Activated naive CD4-positive, alpha-beta T cell treated with anti-CD3 and anti-CD28 coated beads for 36 hours (primary cell): ENCODE data around the gene FAM117B. TPM values are rescaled to one million over a fixed set of nuclear protein-coding genes. Genes with fewer than 3 reads are reported as not detected.

Source experiments
- CTCF ChIA-PET: fragments of 350-600 bp; sonication (Branson Sonifier 250); formaldehyde crosslinking; loops from one replicate; lab custom pipeline; 2021; ENCODE audit warnings: antibody characterized with exemption; lab: Charles Lee
- DNase-seq: peaks from one replicate; pipeline ENCODE4 v3.0.0-alpha.2; 2020
- H3K27ac Mint-ChIP-seq: one replicate; pipeline ENCODE4 v1.8.0; 2021; ENCODE audit warnings: mild to moderate bottlenecking, mixed read lengths
- H3K27me3 Mint-ChIP-seq: one replicate; pipeline ENCODE4 v1.8.0; 2021; ENCODE audit warnings: low read depth, mixed read lengths
- H3K36me3 Mint-ChIP-seq: one replicate; pipeline ENCODE4 v1.8.0; 2021; ENCODE audit warnings: low read depth, mixed read lengths
- H3K4me1 Mint-ChIP-seq: one replicate; pipeline ENCODE4 v1.8.0; 2021; ENCODE audit warnings: low read depth, mixed read lengths
- H3K4me3 Mint-ChIP-seq: one replicate; pipeline ENCODE4 v1.8.0; 2021; ENCODE audit warnings: mild to moderate bottlenecking, moderate library complexity, mixed read lengths
- H3K9me3 Mint-ChIP-seq: one replicate; pipeline ENCODE4 v1.8.0; 2021; ENCODE audit warnings: mixed read lengths
- intact Hi-C: fragments of 100-400 bp; cut with micrococcal nuclease; formaldehyde crosslinking; loops from one replicate; pipeline ENCODE4 v1.15.1; 2023
- total RNA-seq, 2 experiments: library from RNA; stranded (reverse); gene quantifications; one replicate each; pipeline ENCODE4 v1.2.3, GENCODE V29; 2021

The FAM117B gene
- total RNA-seq, 2 experiments from 2014 or later = 12.3 to 14.2 TPM

DNA sequence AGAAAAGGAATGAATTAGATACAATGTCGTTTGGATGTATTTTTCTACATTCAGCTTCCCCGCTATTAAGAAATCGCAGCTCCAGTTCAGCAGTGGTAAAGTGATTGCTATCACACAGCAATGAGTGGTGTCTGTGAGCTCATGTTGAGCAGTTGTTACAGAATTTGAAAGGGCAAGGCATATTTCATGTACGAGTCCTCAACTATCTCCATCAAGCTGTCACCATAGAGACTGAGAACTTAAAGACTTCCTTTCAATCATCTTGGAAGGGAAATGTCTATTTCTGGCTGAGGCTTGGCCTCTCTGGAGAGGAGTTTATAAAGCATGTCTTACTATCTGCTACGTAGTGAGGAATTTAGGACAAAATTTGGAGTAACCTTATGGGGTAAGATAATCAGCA, 24.4 kb upstream of the FAM117B start:
- DNase-seq = no peak
- Mint-ChIP-seq H3K4me3 (no peak overlapping the region), H3K27ac (no peak overlapping the region), H3K4me1 (peaks cover 14% of the 10 kb centered on the region), H3K9me3 (no peaks in the 10 kb centered on the region), H3K36me3 (no peaks in the 10 kb centered on the region), H3K27me3 (no peaks in the 10 kb centered on the region)
- intact Hi-C loops = no loop called here
- CTCF ChIA-PET = interaction anchor here (1.4 kb wide), 1 partner anchor 18 kb away, joined by 3 read pairs; no protein-coding TSS in a partner anchor

DNA sequence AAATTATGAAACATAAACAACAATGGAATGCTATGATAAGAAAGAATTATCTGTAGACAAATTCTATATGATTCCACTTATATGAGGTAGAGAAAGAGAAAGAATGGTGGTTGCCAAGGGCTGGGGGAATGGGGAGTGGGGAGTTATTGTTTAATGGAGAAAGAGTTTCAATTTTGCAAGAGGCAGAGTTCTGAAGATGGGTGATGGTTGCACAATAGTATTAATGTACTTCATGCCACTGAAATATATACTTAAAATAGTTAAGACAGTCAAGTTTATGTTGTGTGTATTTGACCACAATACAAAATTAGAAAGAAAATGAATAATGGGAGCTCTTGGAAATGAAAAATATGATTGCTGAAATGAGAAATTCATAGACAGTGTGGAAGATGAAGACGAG, 22.6 kb upstream of the FAM117B start:
- DNase-seq = no peak
- Mint-ChIP-seq H3K27me3 (no peaks in the 10 kb centered on the region), H3K4me1 (peaks cover 12% of the 10 kb centered on the region), H3K4me3 (no peak overlapping the region), H3K9me3 (no peaks in the 10 kb centered on the region), H3K27ac (no peak overlapping the region), H3K36me3 (no peaks in the 10 kb centered on the region)
- CTCF ChIA-PET = no interaction called here
- intact Hi-C loops = no loop called here

DNA sequence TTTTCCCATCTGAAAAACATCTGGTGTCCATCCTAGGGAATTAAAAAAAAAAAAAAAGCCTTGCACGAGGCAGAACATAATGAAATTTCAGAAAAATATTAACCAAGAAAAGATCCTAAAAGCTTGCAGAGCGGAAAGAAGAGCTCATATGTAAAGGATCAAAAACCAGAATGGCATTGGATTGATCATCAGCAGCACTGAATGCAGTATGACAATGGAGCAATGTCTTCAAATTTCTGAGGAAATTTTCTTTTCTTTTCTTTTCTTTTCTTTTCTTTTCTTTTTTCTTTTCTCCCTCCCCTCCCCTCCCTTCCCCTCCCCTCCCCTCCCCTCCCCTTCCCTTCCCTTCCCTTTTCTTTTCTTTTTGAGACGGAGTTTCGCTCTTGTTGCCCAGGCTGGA, 21.3 kb upstream of the FAM117B start:
- no peaks in the 10 kb centered on the region for H3K27me3 Mint-ChIP-seq
- CTCF ChIA-PET = no interaction called here
- H3K4me1 Mint-ChIP-seq = peaks cover 12% of the 10 kb centered on the region
- no peak for DNase-seq
- intact Hi-C loops = no loop called here
- no peaks in the 10 kb centered on the region for H3K9me3 Mint-ChIP-seq
- no peaks in the 10 kb centered on the region for H3K36me3 Mint-ChIP-seq
- H3K27ac Mint-ChIP-seq = no peak overlapping the region
- no peak overlapping the region for H3K4me3 Mint-ChIP-seq

DNA sequence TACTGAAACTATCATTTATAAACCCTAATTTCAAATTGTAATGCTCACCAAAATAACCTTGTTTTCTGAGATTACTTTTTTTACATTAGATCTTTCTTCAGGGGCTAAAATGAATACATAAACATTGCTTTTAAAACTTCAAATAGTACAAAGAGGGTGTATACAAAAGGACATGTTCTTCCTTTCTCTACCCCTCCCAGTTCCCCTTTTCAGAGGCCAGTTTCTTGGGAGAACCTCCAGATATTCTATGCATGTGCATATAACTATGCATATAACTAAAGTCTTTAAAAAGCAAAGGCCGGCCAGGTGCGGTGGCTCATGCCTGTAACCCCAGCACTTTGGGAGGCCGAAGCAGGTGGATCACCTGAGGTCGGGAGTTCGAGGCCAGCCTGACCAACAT, 10.6 kb upstream of the FAM117B start:
- DNase-seq = no peak
- H3K27ac Mint-ChIP-seq = no peak overlapping the region
- H3K4me3 Mint-ChIP-seq = no peak overlapping the region
- intact Hi-C loops = no loop called here
- CTCF ChIA-PET = no interaction called here
- H3K27me3 Mint-ChIP-seq = no peaks in the 10 kb centered on the region
- H3K36me3 Mint-ChIP-seq = no peaks in the 10 kb centered on the region
- no peaks in the 10 kb centered on the region for H3K9me3 Mint-ChIP-seq
- no peaks in the 10 kb centered on the region for H3K4me1 Mint-ChIP-seq

DNA sequence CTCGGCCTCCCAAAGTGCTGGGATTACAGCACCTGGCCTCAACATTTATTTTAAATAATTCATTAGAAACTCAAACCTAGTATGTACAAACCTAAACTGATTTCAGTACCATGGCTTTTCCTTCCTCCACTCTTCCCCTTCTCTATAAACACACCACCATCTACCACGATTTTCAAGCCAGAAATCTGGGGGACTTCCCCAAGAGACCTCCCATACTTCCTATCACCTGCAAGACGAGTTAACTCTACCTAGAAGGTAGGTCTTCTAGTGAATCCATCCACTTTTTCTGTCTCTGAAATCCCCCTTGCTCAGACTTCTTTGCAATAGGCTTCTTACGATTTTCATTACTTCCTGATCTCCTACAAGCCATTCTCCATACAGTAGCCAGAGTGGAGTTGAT, 7.7 kb upstream of the FAM117B start:
- CTCF ChIA-PET = interaction anchor here (1.1 to 1.7 kb wide), 2 partner anchors 9 to 108 kb away, joined by 3 to 4 read pairs; no protein-coding TSS in a partner anchor
- H3K27ac Mint-ChIP-seq = no peak overlapping the region

DNA sequence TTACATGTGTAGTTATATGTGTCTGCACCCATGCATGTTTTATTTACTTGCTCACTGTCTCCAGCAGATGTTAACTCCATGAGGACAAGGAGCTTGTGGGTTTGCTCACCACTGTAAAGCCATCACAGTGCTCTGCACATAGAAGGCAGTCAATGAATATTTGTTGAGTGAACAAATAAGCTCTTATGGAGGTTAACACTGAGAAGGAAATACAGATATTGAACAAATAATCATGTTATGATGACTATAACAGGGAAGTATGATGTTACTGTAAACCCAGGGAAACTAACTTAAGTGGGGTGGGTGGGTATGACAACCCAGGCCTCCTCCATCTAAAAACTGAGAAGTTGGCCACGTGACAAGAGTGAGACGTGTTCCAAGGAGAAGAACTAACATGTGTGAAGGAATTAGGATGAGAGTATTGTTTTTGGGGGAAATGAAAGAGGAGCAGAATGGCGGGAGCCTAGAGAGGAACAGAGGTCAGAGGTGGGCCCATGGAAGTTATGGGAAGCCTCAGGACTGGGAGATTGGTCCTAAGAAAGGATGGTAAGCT, 6.0 kb upstream of the FAM117B start:
- CTCF ChIA-PET = interaction anchor here (1.2 to 2.8 kb wide), 3 partner anchors 39 to 242 kb away, joined by 3 to 12 read pairs (median 4); no protein-coding TSS in a partner anchor
- H3K9me3 Mint-ChIP-seq = no peaks in the 10 kb centered on the region
- H3K27ac Mint-ChIP-seq = no peak overlapping the region
- H3K4me3 Mint-ChIP-seq = no peak overlapping the region
- H3K27me3 Mint-ChIP-seq = no peaks in the 10 kb centered on the region
- H3K36me3 Mint-ChIP-seq = no peaks in the 10 kb centered on the region
- H3K4me1 Mint-ChIP-seq = peaks cover 18% of the 10 kb centered on the region
- no peak for DNase-seq
- intact Hi-C loops = no loop called here

More for the DNA sequence above, 7.7 kb upstream of the FAM117B start:
- Mint-ChIP-seq H3K4me3 (no peak overlapping the region), H3K9me3 (no peaks in the 10 kb centered on the region), H3K36me3 (no peaks in the 10 kb centered on the region), H3K4me1 (peaks cover 9% of the 10 kb centered on the region), H3K27me3 (no peaks in the 10 kb centered on the region)
- intact Hi-C loops = no loop called here
- DNase-seq = no peak

DNA sequence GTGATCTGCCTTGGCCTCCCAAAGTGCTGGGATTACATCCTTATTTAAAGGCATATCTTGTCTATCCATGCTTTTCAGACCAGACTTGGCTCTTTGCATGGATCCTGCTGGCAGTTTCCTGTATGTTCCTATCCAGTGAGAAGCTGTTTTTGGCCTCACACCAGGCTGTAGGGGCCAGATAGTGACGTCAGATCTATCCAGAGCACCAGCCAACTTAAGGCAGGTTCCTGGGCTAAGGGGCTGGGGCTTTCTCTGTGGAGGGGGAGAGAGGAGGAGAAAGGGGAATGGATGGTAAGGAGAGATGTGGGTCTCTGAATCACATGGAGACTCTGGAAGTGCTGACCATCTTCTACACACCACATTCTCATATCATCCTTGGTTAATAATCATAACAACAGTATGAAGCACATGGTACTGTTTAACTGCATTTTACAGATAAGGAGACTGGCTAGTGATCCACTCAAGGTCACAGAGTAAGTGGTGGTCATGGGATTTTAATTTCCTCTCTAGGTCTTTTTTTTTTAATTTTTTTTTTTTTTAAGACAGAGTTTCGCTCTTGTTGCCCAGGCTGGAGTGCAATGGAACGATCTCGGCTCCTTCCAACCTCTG, 2.0 kb upstream of the FAM117B start:
- intact Hi-C loops = loop anchor here (5.0 to 10.0 kb wide), 2 partner anchors 255 to 1232 kb away; partner anchors contain the start of genes BMPR2 and CTLA4
- H3K27ac Mint-ChIP-seq = no peak overlapping the region
- no peak overlapping the region for H3K4me3 Mint-ChIP-seq
- DNase-seq = no peak
- CTCF ChIA-PET = interaction anchor here (1.0 to 1.6 kb wide), 2 partner anchors 12 to 84 kb away, joined by 3 to 6 read pairs; no protein-coding TSS in a partner anchor
- H3K4me1 Mint-ChIP-seq = peaks cover 32% of the 10 kb centered on the region
- no peaks in the 10 kb centered on the region for H3K9me3 Mint-ChIP-seq
- no peaks in the 10 kb centered on the region for H3K36me3 Mint-ChIP-seq
- H3K27me3 Mint-ChIP-seq = no peaks in the 10 kb centered on the region

DNA sequence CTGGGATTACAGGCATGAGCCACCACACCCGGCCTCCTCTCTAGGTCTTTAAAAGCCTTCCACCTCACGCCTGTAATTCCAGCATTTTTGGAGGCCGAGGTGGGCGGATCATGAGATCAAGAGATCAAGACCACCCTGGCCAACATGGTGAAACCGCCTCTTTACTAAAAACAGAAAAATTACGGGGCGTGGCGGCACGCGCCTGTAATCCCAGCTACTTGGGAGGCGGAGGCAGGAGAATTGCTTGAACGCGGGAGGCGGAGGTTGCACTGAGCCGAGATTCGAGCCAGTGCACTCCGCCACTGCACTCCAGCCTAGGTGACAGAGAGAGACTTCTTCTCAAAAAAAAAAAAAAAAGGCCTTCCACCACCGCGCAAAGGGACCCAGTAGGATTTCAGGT, 1.3 kb upstream of the FAM117B start:
- intact Hi-C loops = loop anchor here (5.0 to 10.0 kb wide), 2 partner anchors 256 to 1231 kb away; partner anchors contain the start of genes BMPR2 and CTLA4
- H3K27me3 Mint-ChIP-seq = no peaks in the 10 kb centered on the region
- peak overlapping the region; percentile 96 for H3K27ac Mint-ChIP-seq
- H3K9me3 Mint-ChIP-seq = no peaks in the 10 kb centered on the region
- H3K4me3 Mint-ChIP-seq = no peak overlapping the region
- H3K4me1 Mint-ChIP-seq = peaks cover 38% of the 10 kb centered on the region
- CTCF ChIA-PET = interaction anchor here (0.9 to 5.2 kb wide), 2 partner anchors 44 to 237 kb away, joined by 3 to 21 read pairs; no protein-coding TSS in a partner anchor
- no peak for DNase-seq
- H3K36me3 Mint-ChIP-seq = no peaks in the 10 kb centered on the region

DNA sequence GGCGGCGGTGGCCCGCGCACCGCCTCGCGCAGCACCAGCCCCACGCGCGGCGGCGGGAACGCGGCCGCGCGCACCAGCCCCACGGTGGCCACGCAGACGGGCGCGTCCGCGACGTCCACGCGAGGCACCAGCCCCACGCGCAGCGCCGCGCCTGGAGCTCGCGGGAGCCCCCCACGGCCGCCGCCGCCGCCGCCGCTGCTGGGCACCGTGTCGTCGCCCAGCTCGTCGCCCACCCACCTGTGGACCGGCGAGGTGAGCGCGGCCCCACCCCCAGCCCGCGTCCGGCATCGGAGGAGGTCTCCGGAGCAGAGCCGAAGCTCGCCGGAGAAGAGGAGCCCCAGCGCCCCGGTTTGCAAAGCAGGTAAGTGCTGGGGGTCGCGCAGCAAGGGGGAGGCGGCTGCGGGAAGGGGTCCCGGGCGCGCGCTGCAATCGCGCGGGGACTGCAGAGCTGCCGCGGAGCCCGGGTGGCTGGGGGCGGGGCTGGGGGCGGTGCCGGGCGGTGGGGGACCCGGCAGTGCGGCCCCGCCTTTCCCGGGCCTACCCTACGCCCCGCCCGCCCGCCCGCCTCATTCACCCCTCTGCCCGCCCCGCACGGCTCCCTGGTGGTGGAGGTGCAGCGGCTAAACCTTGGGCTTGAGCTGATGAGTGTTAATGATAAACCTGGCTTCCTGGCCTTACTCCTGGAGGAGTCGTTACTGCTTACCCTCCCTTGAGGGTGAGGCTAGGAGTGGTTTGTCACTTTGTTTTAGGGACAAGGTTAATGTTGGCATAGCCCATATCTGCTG, 851 bp downstream of the FAM117B start:
- intact Hi-C loops = loop anchor here (1.0 to 10.0 kb wide), 12 partner anchors 31 to 1518 kb away; partner anchors contain the start of genes CD28, CFLAR, CTLA4 and ICA1L
- peak overlapping the region; percentile 96 for H3K4me3 Mint-ChIP-seq
- DNase-seq = peak; percentile 89
- no peaks in the 10 kb centered on the region for H3K36me3 Mint-ChIP-seq
- CTCF ChIA-PET = interaction anchor here (0.8 to 5.2 kb wide), 5 partner anchors 8 to 132 kb away, joined by 3 to 21 read pairs (median 3); no protein-coding TSS in a partner anchor
- no peaks in the 10 kb centered on the region for H3K27me3 Mint-ChIP-seq
- peaks cover 56% of the 10 kb centered on the region for H3K4me1 Mint-ChIP-seq
- peak overlapping the region; percentile 99 for H3K27ac Mint-ChIP-seq
- no peaks in the 10 kb centered on the region for H3K9me3 Mint-ChIP-seq

DNA sequence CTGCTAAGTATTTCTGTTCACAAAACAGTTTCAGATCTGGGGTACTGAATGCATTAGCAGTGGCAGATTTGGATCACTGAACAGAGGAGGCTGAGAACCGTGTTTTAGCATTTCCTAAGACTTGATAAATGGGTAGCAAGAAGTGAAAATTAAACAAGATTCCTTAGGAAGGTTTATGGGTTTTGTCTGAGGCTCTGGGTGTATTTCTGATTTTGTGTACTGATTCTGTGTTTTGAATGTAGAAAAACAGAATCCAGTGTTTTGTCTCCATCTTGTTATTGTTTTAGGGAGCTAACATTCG, 1.4 kb downstream of the FAM117B start:
- H3K27ac Mint-ChIP-seq = peak overlapping the region; percentile 99
- H3K4me1 Mint-ChIP-seq = peaks cover 59% of the 10 kb centered on the region
- H3K9me3 Mint-ChIP-seq = no peaks in the 10 kb centered on the region

DNA sequence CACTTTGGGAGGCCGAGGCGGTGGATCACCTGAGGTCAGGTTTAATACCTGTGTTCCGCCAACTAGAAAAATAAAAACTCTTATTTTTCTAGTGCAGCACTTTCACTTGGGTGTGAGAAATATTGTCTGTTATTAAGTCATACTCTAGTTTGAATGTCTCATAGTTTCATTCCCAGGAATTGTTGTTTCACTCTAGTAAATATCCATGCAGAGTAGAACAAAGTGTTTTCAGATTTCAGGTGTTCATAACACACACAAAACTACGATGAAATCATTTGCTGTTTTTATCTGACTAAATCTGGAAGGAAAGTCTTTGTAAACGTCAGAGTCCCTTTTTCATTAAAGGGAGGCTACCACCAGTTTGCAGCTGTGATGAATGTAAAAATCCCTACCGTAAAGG, 4.0 kb downstream of the FAM117B start:
- DNase-seq = no peak
- Mint-ChIP-seq H3K27ac (peak overlapping the region; percentile 99), H3K4me3 (peak overlapping the region; percentile 80), H3K36me3 (no peaks in the 10 kb centered on the region), H3K27me3 (no peaks in the 10 kb centered on the region), H3K4me1 (peaks cover 49% of the 10 kb centered on the region), H3K9me3 (no peaks in the 10 kb centered on the region)
- intact Hi-C loops = loop anchor here (1.0 to 10.0 kb wide), 12 partner anchors 8 to 1521 kb away; partner anchors contain the start of genes CD28, CFLAR, CTLA4 and ICOS
- CTCF ChIA-PET = interaction anchor here (1.3 to 5.2 kb wide), 2 partner anchors 31 to 50 kb away, joined by 3 to 21 read pairs; no protein-coding TSS in a partner anchor

More for the DNA sequence above, 1.4 kb downstream of the FAM117B start:
- peak overlapping the region; percentile 92 for H3K4me3 Mint-ChIP-seq
- no peaks in the 10 kb centered on the region for H3K36me3 Mint-ChIP-seq
- CTCF ChIA-PET = interaction anchor here (0.9 to 5.2 kb wide), 2 partner anchors 9 to 47 kb away, joined by 3 to 21 read pairs; no protein-coding TSS in a partner anchor
- intact Hi-C loops = loop anchor here (5.0 to 10.0 kb wide), 7 partner anchors 1071 to 1519 kb away; partner anchors contain the start of genes CD28, CFLAR, CTLA4 and ICOS
- no peak for DNase-seq
- no peaks in the 10 kb centered on the region for H3K27me3 Mint-ChIP-seq

DNA sequence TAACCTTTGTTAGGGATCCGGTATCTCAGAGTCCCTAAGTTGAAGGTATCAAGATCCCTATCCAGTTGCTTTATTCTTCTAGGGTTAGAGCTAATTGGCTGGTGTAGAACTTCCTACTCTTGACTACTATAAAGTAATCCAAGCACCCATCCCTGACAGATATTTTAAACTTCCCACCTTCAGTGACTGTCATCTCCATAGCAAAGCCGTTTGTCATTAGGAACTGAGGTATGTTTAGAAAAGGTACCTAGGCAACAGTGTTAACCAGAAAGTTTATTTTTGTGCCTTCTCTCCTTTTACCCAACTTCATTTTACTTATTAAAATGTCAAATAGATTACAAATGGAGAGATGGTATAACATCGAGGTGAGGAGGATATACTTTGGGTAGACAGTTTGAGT, 4.5 kb downstream of the FAM117B start:
- no peak for DNase-seq
- CTCF ChIA-PET = interaction anchor here (1.3 kb wide), 1 partner anchor 31 kb away, joined by 3 read pairs; no protein-coding TSS in a partner anchor

More for the DNA sequence above, 4.5 kb downstream of the FAM117B start:
- Mint-ChIP-seq H3K9me3 (no peaks in the 10 kb centered on the region), H3K4me1 (peaks cover 48% of the 10 kb centered on the region), H3K27me3 (no peaks in the 10 kb centered on the region), H3K27ac (peak overlapping the region; percentile 99), H3K4me3 (peak overlapping the region; percentile 80), H3K36me3 (no peaks in the 10 kb centered on the region)
- intact Hi-C loops = loop anchor here (1.0 to 10.0 kb wide), 10 partner anchors 27 to 1522 kb away; partner anchors contain the start of genes CD28, CFLAR, CTLA4 and ICOS
